Measurements from ENCODE around the gene PRRG2. TPM values are rescaled to one million over a fixed set of nuclear protein-coding genes. Genes with fewer than 3 reads are reported as not detected.
A peak's percentile ranks its signal among the peaks of the same experiment; 100 is the strongest.

PRRG2 gene
- total and polyA plus RNA-seq, 2 of the 13 experiments (the other 11 are each of a cell fraction or from before 2014, with no cell fraction given) = 0.66 to 0.82 TPM

GRCh38 chr19:49590071-49590970 lies 9.2 kb downstream of the PRRG2 start:
- H2AFZ ChIP-seq (ENCODE audit: low read length) = no peak overlapping the region
- intact Hi-C loops (cut with micrococcal nuclease; ENCODE audit: unreplicated experiment) = loop anchor here (1.0 kb wide), 1 partner anchor 50 kb away; the partner anchor contains the start of gene RRAS
- BruUV-seq (replicated peaks) = TSS peak; percentile 95
- TF ChIP-seq CBX2 (IDR thresholded peaks at IDR 0.05; ENCODE audit: low read depth, low read length) (no peak), CBX2 (CRISPR knock-in tag; IDR thresholded peaks at IDR 0.05; ENCODE audit: low read depth) (no peak), SMAD3 (CRISPR knock-in tag; IDR thresholded peaks at IDR 0.05) (no peak), ZNF33A (CRISPR knock-in tag; IDR thresholded peaks at IDR 0.05; ENCODE audit: borderline replicate concordance) (no peak), ZSCAN21 (CRISPR knock-in tag; IDR thresholded peaks at IDR 0.05; ENCODE audit: borderline replicate concordance) (peak; percentile 36; the same call in 1 of the 2 replicates), ZNF737 (CRISPR knock-in tag; IDR thresholded peaks at IDR 0.05; ENCODE audit: borderline replicate concordance) (no peak), HNRNPLL (IDR thresholded peaks at IDR 0.05; ENCODE audit: low read depth, low read length, poor library complexity, severe bottlenecking) (peak; percentile 31), ZBTB25 (CRISPR knock-in tag; IDR thresholded peaks at IDR 0.05) (no peak), GATA4 (IDR thresholded peaks at IDR 0.05; ENCODE audit: borderline replicate concordance, low read depth) (no peak), ARHGAP35 (CRISPR knock-in tag; IDR thresholded peaks at IDR 0.05; ENCODE audit: borderline replicate concordance) (no peak), ATF2 (CRISPR knock-in tag; IDR thresholded peaks at IDR 0.05) (peak; percentile 56; the same call in 1 of the 2 replicates), KLF11 (CRISPR knock-in tag; IDR thresholded peaks at IDR 0.05) (no peak), ZNF564 (CRISPR knock-in tag; IDR thresholded peaks at IDR 0.05) (no peak), NFYC (CRISPR knock-in tag; IDR thresholded peaks at IDR 0.05) (peak; percentile 63), GPN1 (CRISPR knock-in tag; IDR thresholded peaks at IDR 0.05; ENCODE audit: borderline replicate concordance) (no peak), RAD51 (IDR thresholded peaks at IDR 0.05; ENCODE audit: borderline replicate concordance) (no peak), REL (CRISPR knock-in tag; conservative IDR thresholded peaks at IDR 0.05) (no peak), ZFYVE20 (CRISPR knock-in tag; IDR thresholded peaks at IDR 0.05; ENCODE audit: borderline replicate concordance, low read depth) (peak; percentile 86; the same call in 1 of the 2 replicates), ARNTL (CRISPR knock-in tag; IDR thresholded peaks at IDR 0.05) (no peak), ZNF816 (CRISPR knock-in tag; IDR thresholded peaks at IDR 0.05; ENCODE audit: borderline replicate concordance) (no peak; the same call in 1 of the 2 replicates)
- TF ChIP-seq, protein P1, sequence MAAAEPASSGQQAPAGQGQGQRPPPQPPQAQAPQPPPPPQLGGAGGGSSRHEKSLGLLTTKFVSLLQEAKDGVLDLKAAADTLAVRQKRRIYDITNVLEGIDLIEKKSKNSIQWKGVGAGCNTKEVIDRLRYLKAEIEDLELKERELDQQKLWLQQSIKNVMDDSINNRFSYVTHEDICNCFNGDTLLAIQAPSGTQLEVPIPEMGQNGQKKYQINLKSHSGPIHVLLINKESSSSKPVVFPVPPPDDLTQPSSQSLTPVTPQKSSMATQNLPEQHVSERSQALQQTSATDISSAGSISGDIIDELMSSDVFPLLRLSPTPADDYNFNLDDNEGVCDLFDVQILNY (CRISPR knock-in tag; conservative IDR thresholded peaks at IDR 0.05) = no peak

More at GRCh38 chr19:49590071-49590970, 9.2 kb downstream of the PRRG2 start:
- ChIA-PET CTCF (ENCODE audit: low intra/inter-chr PET ratio, low total read pairs) (no interaction called here), POLR2A (interaction anchor here (0.9 to 4.2 kb wide), 12 partner anchors 10 to 114 kb away, joined by 3 to 58 read pairs (median 4); partner anchors contain the start of genes FCGRT, NOSIP, PRMT1 and PRRG2)
- H3K4me2 ChIP-seq (ENCODE audit: low read depth, low read length) = peak overlapping the region; percentile 97
- H3K4me3 ChIP-seq (replicated peaks in 1 of 3; ENCODE audit: insufficient read depth in 1 of 3, low read depth in 2 of 3, low read length in 3 of 3) = peak overlapping the region; percentile 70 to 97 (median 89)
- H3K9me3 ChIP-seq (ENCODE audit: low read length) = no peaks in the 10 kb centered on the region
- H3K79me2 ChIP-seq (ENCODE audit: insufficient read depth, low read length) = peaks cover 15% of the 10 kb centered on the region
- WGBS (ENCODE audit: low lambda C conversion rate) = 2% methylated on average over 34 of the region's 58 CpGs
- peak; percentile 92 for ATAC-seq
- H3K27me3 ChIP-seq (ENCODE audit: control insufficient read depth in 1 of 2, insufficient read depth in 2 of 2, low read length in 2 of 2) = no peaks in the 10 kb centered on the region; a peak in 1 of 5 replicates
- in situ Hi-C loops (cut with HindIII; ENCODE audit: extremely low pct_ligation_motif_present, low pct_unique_long_range_greater_than_20kb) = loop anchor here (10.0 kb wide), 1 partner anchor 84 kb away; the partner anchor contains the start of gene PRMT1
- peak; percentile 93 for FAIRE-seq
- H3K9ac ChIP-seq (ENCODE audit: insufficient read depth, low read depth, low read length) = peak overlapping the region; percentile 94
- H3K4me1 ChIP-seq (ENCODE audit: insufficient read depth, low read length) = peaks cover 31% of the 10 kb centered on the region
- peak; percentile 97 for DNase-seq (ENCODE audit: low spot score)
- peak overlapping the region; percentile 92 for H3K27ac ChIP-seq (ENCODE audit: extremely low read length, insufficient read depth, low read length)
- 0 out of 2 replicates have a peak, but pooled peaks cover 5% of the 10 kb centered on the region for H4K20me1 ChIP-seq (ENCODE audit: insufficient read depth, low read length)
- peaks cover 1 to 14% of the 10 kb centered on the region in 2 experiments; a peak in 4 of 5 replicates for H3K36me3 ChIP-seq (replicated peaks in 1 of 2; ENCODE audit: control insufficient read depth in 1 of 2, insufficient read depth in 2 of 2, low read length in 2 of 2)

All from HepG2 (cell line).